HG02938 (cell line): ENCODE data around the gene GPR142.

Experiments
- ATAC-seq: cut with Tn5 transposase; IDR thresholded peaks from one replicate; pipeline ENCODE4 v1.9.1; 2021; ENCODE audit warnings: mild to moderate bottlenecking, moderate library complexity; ENCODE audit not compliant: unreplicated experiment

The GPR142 gene

GRCh38 chr17:74417178-74418045 is 50.1 kb downstream of the GPR142 start:
- peak; percentile 77 for ATAC-seq

GRCh38 chr17:74419928-74420411 is 52.7 kb downstream of the GPR142 start:
- ATAC-seq: no peak
